ENCODE results near the gene ZKSCAN5. TPM values are rescaled to one million over a fixed set of nuclear protein-coding genes. Genes with fewer than 3 reads are reported as not detected.

The ZKSCAN5 gene
- total and polyA plus RNA-seq, 2 donors (not counting 1 experiment from before 2014, with no cell fraction given) = 3.1 to 10.9 TPM

Other genes with a start within 250 kb of the ZKSCAN5 start
- gene MYH16, start 231.8 kb upstream of the ZKSCAN5 start, total RNA-seq = not detected in 2 replicates
- not detected in 2 replicates for gene MYH16, start 231.8 kb upstream of the ZKSCAN5 start, polyA plus RNA-seq
- 41.7 and 47.8 TPM in 2 replicates for gene ARPC1A, start 178.8 kb upstream of the ZKSCAN5 start, total RNA-seq
- gene ARPC1A, start 178.8 kb upstream of the ZKSCAN5 start, polyA plus RNA-seq = 35.0 and 45.5 TPM in 2 replicates
- 142 and 164 TPM in 2 replicates for gene ARPC1B, start 129.9 kb upstream of the ZKSCAN5 start, total RNA-seq
- gene ARPC1B, start 129.9 kb upstream of the ZKSCAN5 start, polyA plus RNA-seq = 520 and 563 TPM in 2 replicates
- gene PDAP1, start 96.1 kb upstream of the ZKSCAN5 start, total RNA-seq = 60.4 and 61.7 TPM in 2 replicates
- 19.2 and 51.5 TPM in 2 replicates for gene PDAP1, start 96.1 kb upstream of the ZKSCAN5 start, polyA plus RNA-seq
- gene BUD31, start 95.7 kb upstream of the ZKSCAN5 start, total RNA-seq = 53.9 and 57.8 TPM in 2 replicates
- gene BUD31, start 95.7 kb upstream of the ZKSCAN5 start, polyA plus RNA-seq = 69.4 and 118 TPM in 2 replicates
- 10.2 and 14.8 TPM in 2 replicates for gene PTCD1, start 65.9 kb upstream of the ZKSCAN5 start, total RNA-seq
- gene PTCD1, start 65.9 kb upstream of the ZKSCAN5 start, polyA plus RNA-seq = 8.5 and 9.7 TPM in 2 replicates
- gene CPSF4, start 65.7 kb upstream of the ZKSCAN5 start, total RNA-seq = 60.0 and 63.2 TPM in 2 replicates
- gene CPSF4, start 65.7 kb upstream of the ZKSCAN5 start, polyA plus RNA-seq = 52.9 and 68.9 TPM in 2 replicates
- gene ATP5MF, start 38.5 kb upstream of the ZKSCAN5 start, total RNA-seq = 108 and 135 TPM in 2 replicates
- 835 and 963 TPM in 2 replicates for gene ATP5MF, start 38.5 kb upstream of the ZKSCAN5 start, polyA plus RNA-seq
- 36.7 and 37.3 TPM in 2 replicates for gene ZNF789, start 31.8 kb upstream of the ZKSCAN5 start, total RNA-seq
- 16.4 and 19.8 TPM in 2 replicates for gene ZNF789, start 31.8 kb upstream of the ZKSCAN5 start, polyA plus RNA-seq
- gene ZNF394, start 4.4 kb upstream of the ZKSCAN5 start, total RNA-seq = 80.7 and 86.2 TPM in 2 replicates
- gene ZNF394, start 4.4 kb upstream of the ZKSCAN5 start, polyA plus RNA-seq = 50.5 and 96.5 TPM in 2 replicates
- gene FAM200A, start 47.5 kb downstream of the ZKSCAN5 start, total RNA-seq = 11.9 and 12.8 TPM in 2 replicates
- gene FAM200A, start 47.5 kb downstream of the ZKSCAN5 start, polyA plus RNA-seq = 1.6 and 2.1 TPM in 2 replicates
- gene ZNF655, start 54.0 kb downstream of the ZKSCAN5 start, total RNA-seq = 150 and 154 TPM in 2 replicates
- 125 and 178 TPM in 2 replicates for gene ZNF655, start 54.0 kb downstream of the ZKSCAN5 start, polyA plus RNA-seq
- gene TMEM225B, start 93.6 kb downstream of the ZKSCAN5 start, total RNA-seq = 0.86 and 1.6 TPM in 2 replicates
- gene TMEM225B, start 93.6 kb downstream of the ZKSCAN5 start, polyA plus RNA-seq = 0.61 and 0.95 TPM in 2 replicates
- gene ZSCAN25, start 112.3 kb downstream of the ZKSCAN5 start, total RNA-seq = 37.1 and 39.5 TPM in 2 replicates
- gene ZSCAN25, start 112.3 kb downstream of the ZKSCAN5 start, polyA plus RNA-seq = 11.8 and 14.7 TPM in 2 replicates
- not detected in 2 replicates for gene CYP3A5, start 175.3 kb downstream of the ZKSCAN5 start, total RNA-seq
- not detected in 2 replicates for gene CYP3A5, start 175.3 kb downstream of the ZKSCAN5 start, polyA plus RNA-seq
- gene CYP3A7, start 230.5 kb downstream of the ZKSCAN5 start, total RNA-seq = not detected in 2 replicates
- not detected in 2 replicates for gene CYP3A7, start 230.5 kb downstream of the ZKSCAN5 start, polyA plus RNA-seq

Data from B cell (primary cell).